Endodermal cell (in vitro differentiated cells): Measurements from ENCODE around the gene POLR3GL. TPM values are rescaled to one million over a fixed set of nuclear protein-coding genes. Genes with fewer than 3 reads are reported as not detected.

Source experiments
- DNase-seq: peaks from one replicate; pipeline ENCODE4 v3.0.0-alpha.2; 2017
- H3K27ac ChIP-seq: 2 replicates; pipeline ENCODE4 v1.5.1; 2013; ENCODE audit warnings: mild to moderate bottlenecking, low read depth, low read length, moderate library complexity
- H3K27me3 ChIP-seq: 2 replicates; pipeline ENCODE4 v1.6.1; 2013; ENCODE audit warnings: mild to moderate bottlenecking, low read length, moderate library complexity; ENCODE audit not compliant: insufficient read depth, control insufficient read depth, poor library complexity, severe bottlenecking
- H3K36me3 ChIP-seq: 2 replicates; pipeline ENCODE4 v1.7.0; 2013; ENCODE audit warnings: mild to moderate bottlenecking, low read length, moderate library complexity; ENCODE audit not compliant: control insufficient read depth, insufficient read depth
- H3K4me1 ChIP-seq: one replicate; pipeline ENCODE4 v1.7.0; 2013; ENCODE audit warnings: low read length; ENCODE audit not compliant: control insufficient read depth, insufficient read depth
- H3K4me3 ChIP-seq: 2 replicates; pipeline ENCODE4 v1.5.1; 2013; ENCODE audit warnings: mild to moderate bottlenecking, low read length, moderate library complexity
- H3K9ac ChIP-seq: 2 replicates; pipeline ENCODE4 v1.6.1; 2013; ENCODE audit warnings: mild to moderate bottlenecking, low read length, moderate library complexity; ENCODE audit not compliant: poor library complexity, severe bottlenecking; ENCODE audit errors: extremely low read depth
- H3K9me3 ChIP-seq: 2 replicates; pipeline ENCODE4 v1.6.1; 2013; ENCODE audit warnings: mild to moderate bottlenecking, low read length, moderate library complexity; ENCODE audit not compliant: control insufficient read depth
- H3K27ac Mint-ChIP-seq: 2 replicates; pipeline ENCODE4 v1.8.0; 2020; ENCODE audit warnings: mixed read lengths
- H3K27me3 Mint-ChIP-seq: 2 replicates; pipeline ENCODE4 v1.8.0; 2021; ENCODE audit warnings: mild to moderate bottlenecking, mixed read lengths; ENCODE audit not compliant: insufficient read depth
- H3K36me3 Mint-ChIP-seq: 2 replicates; pipeline ENCODE4 v1.8.0; 2020; ENCODE audit warnings: low read depth, mixed read lengths
- H3K4me1 Mint-ChIP-seq: 2 replicates; pipeline ENCODE4 v1.8.0; 2020; ENCODE audit warnings: mixed read lengths
- H3K4me3 Mint-ChIP-seq: 2 replicates; pipeline ENCODE4 v1.8.0; 2020; ENCODE audit warnings: mild to moderate bottlenecking, moderate library complexity, mixed read lengths
- H3K9me3 Mint-ChIP-seq: 2 replicates; pipeline ENCODE4 v1.8.0; 2020; ENCODE audit warnings: mild to moderate bottlenecking, mixed read lengths
- WGBS, 2 experiments: methylation state at CpG; one replicate each; pipeline versions ENCODE4 v1.1.5 to v1.1.7; 2013; ENCODE audit warnings: missing lambda C conversion rate in 2 of 2, mixed read lengths in 1 of 2; ENCODE audit not compliant: insufficient coverage in 1 of 2, insufficient read length in 1 of 2; 5-methylcytosine and 5-hydroxymethylcytosine counted together
- total RNA-seq, 2 donors: library from RNA; stranded (reverse); fragmentation: NEBNext Ultra II Directional in 1 of 2; extraction: Animal tissue kit (Norgen Biotek cat#: 25700) in 1 of 2; gene quantifications; 2 replicates in 1 of 2; 3 replicates in 1 of 2; pipeline ENCODE4 v1.2.1, GENCODE V29; 2021
- TF ChIP-seq, protein P1 (sequence below): fragments of 200-600 bp; sonication (generic); conservative IDR thresholded peaks from 2 replicates; pipeline ENCODE4 v1.5.0; 2021; ENCODE audit warnings: antibody characterized with exemption, mild to moderate bottlenecking

POLR3GL gene
- total RNA-seq, 2 donors from 2014 or later, result 10.2 to 13.8 TPM

DNA sequence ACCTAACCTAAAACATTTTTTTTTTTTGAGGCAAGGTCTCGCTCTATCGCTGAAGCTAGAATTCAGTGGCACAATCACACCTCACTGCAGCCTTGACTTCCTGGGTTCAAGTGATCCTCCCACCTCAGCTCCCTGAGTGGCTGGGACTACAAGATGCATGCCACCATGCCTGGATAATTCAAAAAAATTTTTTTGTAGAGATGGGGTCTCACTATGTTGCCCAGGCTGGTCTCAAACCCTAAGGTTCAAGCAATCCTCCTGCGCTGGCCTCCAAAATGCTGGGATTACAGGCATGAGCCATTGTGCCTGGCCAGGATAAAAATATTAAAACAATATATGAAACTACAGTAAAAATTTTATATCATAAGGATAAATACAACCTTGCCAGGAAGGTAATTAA is 11.6 kb upstream of the POLR3GL start:
- Mint-ChIP-seq H3K4me3 (no peak overlapping the region), H3K4me1 (peaks cover 26% of the 10 kb centered on the region), H3K27me3 (peaks cover 20% of the 10 kb centered on the region), H3K27ac (no peak overlapping the region), H3K36me3 (peaks cover 3% of the 10 kb centered on the region), H3K9me3 (no peaks in the 10 kb centered on the region)
- no peak overlapping the region for H3K27ac ChIP-seq
- peaks cover 15% of the 10 kb centered on the region for H3K4me1 ChIP-seq
- H3K9me3 ChIP-seq, result no peaks in the 10 kb centered on the region
- no peak overlapping the region for H3K9ac ChIP-seq
- no peaks in the 10 kb centered on the region for H3K27me3 ChIP-seq
- TF ChIP-seq, protein P1, sequence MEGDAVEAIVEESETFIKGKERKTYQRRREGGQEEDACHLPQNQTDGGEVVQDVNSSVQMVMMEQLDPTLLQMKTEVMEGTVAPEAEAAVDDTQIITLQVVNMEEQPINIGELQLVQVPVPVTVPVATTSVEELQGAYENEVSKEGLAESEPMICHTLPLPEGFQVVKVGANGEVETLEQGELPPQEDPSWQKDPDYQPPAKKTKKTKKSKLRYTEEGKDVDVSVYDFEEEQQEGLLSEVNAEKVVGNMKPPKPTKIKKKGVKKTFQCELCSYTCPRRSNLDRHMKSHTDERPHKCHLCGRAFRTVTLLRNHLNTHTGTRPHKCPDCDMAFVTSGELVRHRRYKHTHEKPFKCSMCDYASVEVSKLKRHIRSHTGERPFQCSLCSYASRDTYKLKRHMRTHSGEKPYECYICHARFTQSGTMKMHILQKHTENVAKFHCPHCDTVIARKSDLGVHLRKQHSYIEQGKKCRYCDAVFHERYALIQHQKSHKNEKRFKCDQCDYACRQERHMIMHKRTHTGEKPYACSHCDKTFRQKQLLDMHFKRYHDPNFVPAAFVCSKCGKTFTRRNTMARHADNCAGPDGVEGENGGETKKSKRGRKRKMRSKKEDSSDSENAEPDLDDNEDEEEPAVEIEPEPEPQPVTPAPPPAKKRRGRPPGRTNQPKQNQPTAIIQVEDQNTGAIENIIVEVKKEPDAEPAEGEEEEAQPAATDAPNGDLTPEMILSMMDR, result no peak
- no peak overlapping the region for H3K4me3 ChIP-seq
- no peak for DNase-seq
- H3K36me3 ChIP-seq, result peaks cover 37% of the 10 kb centered on the region
- 96% methylated on average over 3 of the region's 3 CpGs; no CpG with 5 or more reads in 1 of the 2 experiments for WGBS, 2 experiments

DNA sequence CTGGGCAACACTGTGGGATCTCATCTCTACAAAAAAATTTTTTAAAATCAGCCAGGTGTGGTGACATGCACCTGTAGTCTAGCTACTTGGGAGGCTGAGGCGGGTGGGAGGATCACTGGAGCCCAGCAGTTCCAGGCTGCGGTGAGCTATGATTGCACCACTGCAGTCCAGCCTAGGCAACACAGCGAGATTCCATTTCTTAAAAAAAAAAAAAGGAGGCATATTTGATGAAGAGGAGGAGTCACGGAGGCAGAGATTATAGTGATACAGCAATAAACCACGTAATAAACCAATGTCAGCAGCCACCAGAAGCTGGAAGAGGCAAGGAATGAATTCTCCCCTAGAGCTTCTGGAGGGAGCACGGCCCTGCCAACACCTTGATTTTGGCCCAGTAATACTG is 10.6 kb upstream of the POLR3GL start:
- no peaks in the 10 kb centered on the region for H3K9me3 Mint-ChIP-seq
- Histone ChIP-seq H3K9me3 (no peaks in the 10 kb centered on the region), H3K9ac (no peak overlapping the region), H3K4me3 (peak overlapping the region; percentile 98), H3K27me3 (peaks cover 5% of the 10 kb centered on the region), H3K36me3 (peaks cover 29% of the 10 kb centered on the region), H3K27ac (no peak overlapping the region), H3K4me1 (peaks cover 12% of the 10 kb centered on the region)
- no peak overlapping the region for H3K27ac Mint-ChIP-seq
- TF ChIP-seq, protein P1, result no peak
- 90 to 98% methylated on average over 2 to 6 of the region's 6 CpGs for WGBS, 2 experiments
- peaks cover 3% of the 10 kb centered on the region for H3K36me3 Mint-ChIP-seq
- DNase-seq, result no peak
- peaks cover 30% of the 10 kb centered on the region for H3K4me1 Mint-ChIP-seq
- no peak overlapping the region for H3K4me3 Mint-ChIP-seq
- peaks cover 29% of the 10 kb centered on the region for H3K27me3 Mint-ChIP-seq

DNA sequence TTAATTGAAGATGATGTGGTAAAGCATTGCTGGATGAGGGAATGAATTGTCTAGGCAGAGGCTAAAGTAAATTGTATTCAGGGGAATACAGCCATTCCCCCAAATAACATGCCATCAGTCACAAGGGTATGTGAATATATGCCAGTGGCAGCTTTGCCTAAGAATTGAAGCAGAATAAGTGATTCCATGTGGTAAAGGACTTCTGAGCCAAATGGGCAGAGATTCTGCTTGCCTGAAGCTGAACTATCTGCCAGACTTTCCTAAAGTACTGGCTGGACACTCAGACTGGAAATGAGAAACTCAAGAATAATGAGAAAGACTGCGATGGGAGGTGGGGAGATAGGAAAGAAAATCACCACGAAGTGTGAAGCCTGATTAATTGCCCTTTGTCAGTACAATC is 9.1 kb upstream of the POLR3GL start:
- H3K4me3 ChIP-seq, result peak overlapping the region; percentile 98

More for the DNA sequence above, 9.1 kb upstream of the POLR3GL start:
- peak overlapping the region; percentile 62 for H3K4me3 Mint-ChIP-seq
- 60 to 100% methylated on average over 1 to 2 of the region's 2 CpGs for WGBS, 2 experiments
- no peaks in the 10 kb centered on the region for H3K9me3 ChIP-seq
- peaks cover 24% of the 10 kb centered on the region for H3K36me3 ChIP-seq
- no peak overlapping the region for H3K27ac Mint-ChIP-seq
- H3K27me3 Mint-ChIP-seq, result peaks cover 44% of the 10 kb centered on the region
- no peaks in the 10 kb centered on the region for H3K9me3 Mint-ChIP-seq
- H3K27me3 ChIP-seq, result peaks cover 16% of the 10 kb centered on the region
- peaks cover 28% of the 10 kb centered on the region for H3K4me1 Mint-ChIP-seq
- H3K9ac ChIP-seq, result peak overlapping the region; percentile 56
- H3K27ac ChIP-seq, result no peak overlapping the region
- peaks cover 12% of the 10 kb centered on the region for H3K4me1 ChIP-seq
- TF ChIP-seq, protein P1, result no peak
- no peak for DNase-seq
- H3K36me3 Mint-ChIP-seq, result no peaks in the 10 kb centered on the region
